Thyroid gland (tissue), 4 donors: ENCODE results near the gene CLIP2. TPM values are rescaled to one million over a fixed set of nuclear protein-coding genes. Genes with fewer than 3 reads are reported as not detected.
"Not testable (repeated sequence)": the region's sequence is repeated elsewhere in the genome, so short reads cannot be mapped to it uniquely, and the experiment has no call there.

ENCODE experiments used
- DNase-seq, 2 donors: peaks; one replicate each; pipeline ENCODE4 v3.0.0-alpha.2; 2019
- H3K27ac ChIP-seq, 3 donors: fragments of 200-600 bp; sonication (generic); 1 replicate in 2 of 3; 2 replicates in 1 of 3; pipeline ENCODE4 v1.5.1; 2016 to 2019; ENCODE audit warnings: mild to moderate bottlenecking in 1 of 3, moderate library complexity in 1 of 3
- H3K27me3 ChIP-seq: fragments of 200-600 bp; sonication (generic); one replicate; pipeline ENCODE4 v1.5.1; 2019
- H3K36me3 ChIP-seq, 2 donors: fragments of 200-600 bp; sonication (generic); one replicate each; pipeline ENCODE4 v1.5.1; 2016 to 2019
- H3K4me1 ChIP-seq, 2 donors: fragments of 200-600 bp; sonication (generic); one replicate each; pipeline ENCODE4 v1.5.1; 2017 to 2019
- H3K4me3 ChIP-seq, 3 donors: fragments of 200-600 bp; sonication (generic); replicated peaks in 1 of 3; 1 replicate in 2 of 3; 2 replicates in 1 of 3; pipeline ENCODE4 v1.5.1; 2016; ENCODE audit warnings: mild to moderate bottlenecking in 1 of 3
- H3K9me3 ChIP-seq: fragments of 200-600 bp; sonication (generic); one replicate; pipeline ENCODE4 v1.5.1; 2017
- POLR2A ChIP-seq, 2 donors: fragments of 450-650 bp; IDR thresholded peaks; one replicate each; pipeline ENCODE4 v1.6.1; 2017; ENCODE audit warnings: antibody characterized with exemption in 2 of 2, mild to moderate bottlenecking in 2 of 2, moderate library complexity in 1 of 2
- WGBS, 2 donors: methylation state at CpG; one replicate each; pipeline ENCODE4 v1.1.5; 2017; 5-methylcytosine and 5-hydroxymethylcytosine counted together
- intact Hi-C: fragments of 100-400 bp; cut with DNase I; formaldehyde crosslinking; loops from one replicate; pipeline ENCODE4 v1.15.1; 2023
- total RNA-seq, 4 donors: library from RNA; depleted of rRNA; stranded (reverse); fragments of >200 nt; gene quantifications; one replicate each; pipeline ENCODE4 v1.2.3, GENCODE V29; 2016
- TF ChIP-seq, protein P1 (sequence below), 6 experiments: fragments of 200-600 bp in 3 of 6; fragments of 450-650 bp in 3 of 6; sonication (generic) in 3 of 6; IDR thresholded peaks; one replicate each; pipeline ENCODE4 v1.5.1; 2016 to 2019; ENCODE audit warnings: antibody characterized with exemption in 6 of 6, mild to moderate bottlenecking in 2 of 6, inconsistent platforms in 1 of 6, moderate library complexity in 1 of 6

CLIP2 gene
- 10 to 100 TPM in 1 of 4 donors, 1 to 10 TPM in 3; 4.4 to 16.5 (median 6.7) TPM for total RNA-seq

- WGBS, 2 donors, result 1 to 4% methylated on average over 14 to 16 of the region's 67 CpGs
- peak within 1 kb of the TSS in 2 of 3 donors; percentile 58 to 71 for H3K4me3 ChIP-seq
- peak within 1 kb of the TSS in 2 of 3 donors; percentile 66 to 70 for H3K27ac ChIP-seq
- H3K9me3 ChIP-seq, result no peaks in the 10 kb centered on the region
- H3K4me1 ChIP-seq, result peaks cover 18 to 24% of the 10 kb centered on the region in 2 donors
- H3K36me3 ChIP-seq, result no peaks in the 10 kb centered on the region
- DNase-seq, result peak; percentile 73 to 81
- TF ChIP-seq, protein P1, sequence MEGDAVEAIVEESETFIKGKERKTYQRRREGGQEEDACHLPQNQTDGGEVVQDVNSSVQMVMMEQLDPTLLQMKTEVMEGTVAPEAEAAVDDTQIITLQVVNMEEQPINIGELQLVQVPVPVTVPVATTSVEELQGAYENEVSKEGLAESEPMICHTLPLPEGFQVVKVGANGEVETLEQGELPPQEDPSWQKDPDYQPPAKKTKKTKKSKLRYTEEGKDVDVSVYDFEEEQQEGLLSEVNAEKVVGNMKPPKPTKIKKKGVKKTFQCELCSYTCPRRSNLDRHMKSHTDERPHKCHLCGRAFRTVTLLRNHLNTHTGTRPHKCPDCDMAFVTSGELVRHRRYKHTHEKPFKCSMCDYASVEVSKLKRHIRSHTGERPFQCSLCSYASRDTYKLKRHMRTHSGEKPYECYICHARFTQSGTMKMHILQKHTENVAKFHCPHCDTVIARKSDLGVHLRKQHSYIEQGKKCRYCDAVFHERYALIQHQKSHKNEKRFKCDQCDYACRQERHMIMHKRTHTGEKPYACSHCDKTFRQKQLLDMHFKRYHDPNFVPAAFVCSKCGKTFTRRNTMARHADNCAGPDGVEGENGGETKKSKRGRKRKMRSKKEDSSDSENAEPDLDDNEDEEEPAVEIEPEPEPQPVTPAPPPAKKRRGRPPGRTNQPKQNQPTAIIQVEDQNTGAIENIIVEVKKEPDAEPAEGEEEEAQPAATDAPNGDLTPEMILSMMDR (IDR thresholded peaks at IDR 0.05), result peak in 1 of 6 experiments; percentile 19
- peak in 1 of 2 donors; percentile 29 for TF ChIP-seq POLR2A (IDR thresholded peaks at IDR 0.05)
- intact Hi-C loops, result no loop called here
- H3K27me3 ChIP-seq, result no peaks in the 10 kb centered on the region
Observed at GRCh38 chr7:74289018-74289658, at the start of gene CLIP2. Gene CLIP2 (plus strand): TSS chr7:74289407. CDS start chr7:74317547, 28,140 bp downstream.

GRCh38 chr7:74240482-74240881, 48.7 kb upstream of the CLIP2 start:
- H3K36me3 ChIP-seq, result peaks cover 27 to 45% of the 10 kb centered on the region in 2 donors
- H3K27ac ChIP-seq, result no peak overlapping the region
- H3K4me1 ChIP-seq, result no peaks in the 10 kb centered on the region
- no peak overlapping the region for H3K4me3 ChIP-seq
- intact Hi-C loops, result no loop called here
- no peak for DNase-seq
- no peaks in the 10 kb centered on the region for H3K27me3 ChIP-seq
- no peaks in the 10 kb centered on the region for H3K9me3 ChIP-seq
- no peak for TF ChIP-seq POLR2A (IDR thresholded peaks at IDR 0.05)
- TF ChIP-seq, protein P1 (IDR thresholded peaks at IDR 0.05), result no peak
- 96 to 97% methylated on average over 4 of the region's 4 CpGs for WGBS, 2 donors

- Histone ChIP-seq H3K4me3 (no peak overlapping the region), H3K27ac (no peak overlapping the region), H3K9me3 (no peaks in the 10 kb centered on the region), H3K4me1 (no peaks in the 10 kb centered on the region), H3K36me3 (peaks cover 22 to 44% of the 10 kb centered on the region in 2 donors), H3K27me3 (no peaks in the 10 kb centered on the region)
- no peak for TF ChIP-seq POLR2A (IDR thresholded peaks at IDR 0.05)
- TF ChIP-seq, protein P1 (IDR thresholded peaks at IDR 0.05), result no peak
- WGBS, 2 donors, result 68 to 80% methylated on average over 6 of the region's 6 CpGs
- DNase-seq, result no peak
- intact Hi-C loops, result no loop called here
Observed at GRCh38 chr7:74242122-74242443, 47.1 kb upstream of the CLIP2 start.

DNA sequence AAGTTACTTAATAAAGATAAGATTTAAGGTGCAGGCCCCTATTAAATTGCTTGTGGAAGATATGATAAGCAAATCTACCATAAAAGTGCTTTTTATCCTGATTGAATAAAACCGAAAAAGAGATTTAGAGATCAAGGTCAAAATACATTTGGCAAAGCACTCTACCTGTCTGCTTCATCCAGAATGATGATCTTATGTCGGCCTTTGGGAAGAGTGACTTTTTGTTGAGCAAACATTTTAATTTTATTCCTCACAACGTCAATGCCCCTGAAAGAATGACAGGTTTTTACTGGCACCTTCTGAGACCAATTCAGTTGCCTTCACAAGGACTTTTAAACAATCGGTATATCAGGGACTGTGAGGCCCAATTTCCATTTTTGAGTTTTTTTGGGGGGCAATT, 42.7 kb upstream of the CLIP2 start:
- Histone ChIP-seq H3K27ac (no peak overlapping the region), H3K9me3 (no peaks in the 10 kb centered on the region), H3K27me3 (no peaks in the 10 kb centered on the region), H3K4me1 (no peaks in the 10 kb centered on the region), H3K36me3 (peaks cover 24 to 30% of the 10 kb centered on the region in 2 donors), H3K4me3 (no peak overlapping the region)
- no peak for TF ChIP-seq POLR2A (IDR thresholded peaks at IDR 0.05)
- TF ChIP-seq, protein P1 (IDR thresholded peaks at IDR 0.05), result no peak
- DNase-seq, result no peak
- intact Hi-C loops, result no loop called here
- 87 to 91% methylated on average over 4 of the region's 4 CpGs for WGBS, 2 donors

- Histone ChIP-seq H3K27me3 (no peaks in the 10 kb centered on the region), H3K4me1 (peaks cover 0 to 2% of the 10 kb centered on the region in 2 donors), H3K9me3 (no peaks in the 10 kb centered on the region), H3K4me3 (no peak overlapping the region), H3K27ac (no peak overlapping the region), H3K36me3 (peaks cover 20 to 24% of the 10 kb centered on the region in 2 donors)
- WGBS, 2 donors, result 97 to 98% methylated on average over 6 of the region's 6 CpGs
- no peak for TF ChIP-seq POLR2A (IDR thresholded peaks at IDR 0.05)
- TF ChIP-seq, protein P1 (IDR thresholded peaks at IDR 0.05), result no peak
- intact Hi-C loops, result no loop called here
- DNase-seq, result no peak
Observed at GRCh38 chr7:74248156-74248555, 41.1 kb upstream of the CLIP2 start.

DNA sequence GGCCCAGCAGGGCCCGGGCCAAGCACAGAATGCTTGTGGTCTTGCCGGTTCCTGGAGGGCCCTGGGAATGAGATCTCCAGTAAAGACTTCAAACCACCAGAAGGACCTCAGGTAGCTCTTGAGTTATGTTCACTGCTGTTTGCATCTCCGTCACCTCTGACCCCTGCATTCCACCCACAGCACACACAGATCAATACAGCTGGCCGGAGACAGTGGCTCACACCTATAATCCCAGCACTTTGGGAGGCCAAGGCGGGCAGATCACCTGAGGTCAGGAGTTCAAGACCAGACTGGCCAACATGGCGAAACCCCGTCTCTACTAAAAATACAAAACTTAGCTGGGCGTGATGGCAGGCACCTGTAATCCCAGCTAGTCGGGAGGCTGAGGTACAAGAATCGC, 40.1 kb upstream of the CLIP2 start:
- H3K9me3 ChIP-seq, H3K27me3 ChIP-seq, H3K4me1 ChIP-seq, intact Hi-C loops, H3K4me3 ChIP-seq, H3K27ac ChIP-seq, DNase-seq: not testable (repeated sequence)
- peaks cover 18 to 24% of the 10 kb centered on the region in 2 donors for H3K36me3 ChIP-seq
- WGBS, 2 donors, result 91 to 93% methylated on average over 10 of the region's 10 CpGs
